Measurements from ENCODE around the gene TPCN2. TPM values are rescaled to one million over a fixed set of nuclear protein-coding genes. Genes with fewer than 3 reads are reported as not detected.

TPCN2 gene
- total and polyA plus RNA-seq, 2 donors from 2014 or later = 12.9 to 22.4 TPM

- Histone ChIP-seq H3K9me3 (ENCODE audit: control insufficient read depth in 2 of 3, insufficient read depth in 1 of 3, low read length in 3 of 3) (no peaks in the 10 kb centered on the region), H3K4me3 (ENCODE audit: low read length in 3 of 3) (no peak overlapping the region), H3K4me1 (ENCODE audit: control insufficient read depth in 2 of 3, insufficient read depth in 2 of 3, low read depth in 1 of 3, low read length in 3 of 3) (peaks cover 0 to 2% (median 0%) of the 10 kb centered on the region in 3 donors), H3K27me3 (ENCODE audit: control insufficient read depth, insufficient read depth, low read length) (no peaks in the 10 kb centered on the region), H3K27ac (ENCODE audit: low read depth in 2 of 2, low read length in 2 of 2) (no peak overlapping the region), H3K36me3 (ENCODE audit: control insufficient read depth in 2 of 3, insufficient read depth in 3 of 3, low read length in 3 of 3) (no peaks in the 10 kb centered on the region), H3K9ac (ENCODE audit: low read length in 3 of 3) (no peak overlapping the region)
- intact Hi-C loops (cut with DNase I) = no loop called here
- no peak for FAIRE-seq
- no peak for DNase-seq
- TF ChIP-seq CTCF (IDR thresholded peaks at IDR 0.05; ENCODE audit: borderline replicate concordance, extremely low read depth, insufficient read depth) = no peak
These were observed 30.8 kb upstream of the TPCN2 start for GRCh38 chr11:69017951-69018350.

- Histone ChIP-seq H3K27ac (ENCODE audit: low read depth in 2 of 2, low read length in 2 of 2) (no peak overlapping the region), H3K36me3 (ENCODE audit: control insufficient read depth in 2 of 3, insufficient read depth in 3 of 3, low read length in 3 of 3) (no peaks in the 10 kb centered on the region), H3K9me3 (ENCODE audit: control insufficient read depth in 2 of 3, insufficient read depth in 1 of 3, low read length in 3 of 3) (no peaks in the 10 kb centered on the region), H3K27me3 (ENCODE audit: control insufficient read depth, insufficient read depth, low read length) (no peaks in the 10 kb centered on the region), H3K4me1 (ENCODE audit: control insufficient read depth in 2 of 3, insufficient read depth in 2 of 3, low read depth in 1 of 3, low read length in 3 of 3) (peaks cover 0 to 2% (median 0%) of the 10 kb centered on the region in 3 donors), H3K9ac (ENCODE audit: low read length in 3 of 3) (no peak overlapping the region), H3K4me3 (ENCODE audit: low read length in 3 of 3) (no peak overlapping the region)
- FAIRE-seq (no peak), DNase-seq (no peak)
- no peak for TF ChIP-seq CTCF (IDR thresholded peaks at IDR 0.05; ENCODE audit: borderline replicate concordance, extremely low read depth, insufficient read depth)
- intact Hi-C loops (cut with DNase I) = no loop called here
These were observed 29.8 kb upstream of the TPCN2 start for GRCh38 chr11:69018924-69019323.

GRCh38 chr11:69022260-69022659 is 26.5 kb upstream of the TPCN2 start:
- no peak overlapping the region for H3K27ac ChIP-seq (ENCODE audit: low read depth in 2 of 2, low read length in 2 of 2)
- TF ChIP-seq CTCF (IDR thresholded peaks at IDR 0.05; ENCODE audit: borderline replicate concordance, extremely low read depth, insufficient read depth) = no peak
- H3K4me3 ChIP-seq (ENCODE audit: low read length in 3 of 3) = no peak overlapping the region
- intact Hi-C loops (cut with DNase I) = no loop called here
- no peaks in the 10 kb centered on the region for H3K36me3 ChIP-seq (ENCODE audit: control insufficient read depth in 2 of 3, insufficient read depth in 3 of 3, low read length in 3 of 3)
- no peaks in the 10 kb centered on the region for H3K9me3 ChIP-seq (ENCODE audit: control insufficient read depth in 2 of 3, insufficient read depth in 1 of 3, low read length in 3 of 3)
- FAIRE-seq (no peak), DNase-seq (no peak)
- no peaks in the 10 kb centered on the region for H3K4me1 ChIP-seq (ENCODE audit: control insufficient read depth in 2 of 3, insufficient read depth in 2 of 3, low read depth in 1 of 3, low read length in 3 of 3)
- H3K9ac ChIP-seq (ENCODE audit: low read length in 3 of 3) = no peak overlapping the region
- H3K27me3 ChIP-seq (ENCODE audit: control insufficient read depth, insufficient read depth, low read length) = no peaks in the 10 kb centered on the region

GRCh38 chr11:69024509-69024908 is 24.2 kb upstream of the TPCN2 start:
- Histone ChIP-seq H3K9me3 (ENCODE audit: control insufficient read depth in 2 of 3, insufficient read depth in 1 of 3, low read length in 3 of 3) (no peaks in the 10 kb centered on the region), H3K9ac (ENCODE audit: low read length in 3 of 3) (no peak overlapping the region), H3K27me3 (ENCODE audit: control insufficient read depth, insufficient read depth, low read length) (no peaks in the 10 kb centered on the region), H3K4me3 (ENCODE audit: low read length in 3 of 3) (no peak overlapping the region), H3K4me1 (ENCODE audit: control insufficient read depth in 2 of 3, insufficient read depth in 2 of 3, low read depth in 1 of 3, low read length in 3 of 3) (no peaks in the 10 kb centered on the region), H3K36me3 (ENCODE audit: control insufficient read depth in 2 of 3, insufficient read depth in 3 of 3, low read length in 3 of 3) (no peaks in the 10 kb centered on the region), H3K27ac (ENCODE audit: low read depth in 2 of 2, low read length in 2 of 2) (no peak overlapping the region)
- intact Hi-C loops (cut with DNase I) = no loop called here
- DNase-seq = no peak
- FAIRE-seq = no peak
- no peak for TF ChIP-seq CTCF (IDR thresholded peaks at IDR 0.05; ENCODE audit: borderline replicate concordance, extremely low read depth, insufficient read depth)
